SU-DHL-6 (cell line): ENCODE data around the gene UBE2E2.

Source experiments
- H2AFZ ChIP-seq: fragments of 200-600 bp; sonication (generic); 2 replicates; pipeline ENCODE4 v1.6.1; 2014; ENCODE audit warnings: low read depth, mild to moderate bottlenecking, moderate library complexity, mixed read lengths, antibody characterized with exemption, low read length; ENCODE audit not compliant: severe bottlenecking
- H3F3A ChIP-seq: fragments of 200-600 bp; shearing (Covaris generic); 2 replicates; pipeline ENCODE4 v1.6.0; 2016; ENCODE audit warnings: antibody characterized with exemption, mild to moderate bottlenecking; ENCODE audit not compliant: insufficient read depth
- H3K27ac ChIP-seq: fragments of 200-600 bp; sonication (generic); 2 replicates; pipeline ENCODE4 v1.5.1; 2016; ENCODE audit warnings: low read depth, mild to moderate bottlenecking, low read length, moderate library complexity, mixed read lengths
- H3K27me3 ChIP-seq: fragments of 200-600 bp; sonication (generic), shearing (Covaris generic); 2 replicates; pipeline ENCODE4 v1.6.0; 2014; ENCODE audit warnings: mild to moderate bottlenecking, low read length
- H3K36me3 ChIP-seq: fragments of 200-600 bp; sonication (generic); 2 replicates; pipeline ENCODE4 v1.6.1; 2014; ENCODE audit warnings: mild to moderate bottlenecking, low read length, mixed read lengths
- H3K4me2 ChIP-seq: fragments of 300-600, 200-600 bp; shearing (Covaris generic), sonication (generic); 2 replicates; pipeline ENCODE4 v1.6.0; 2014; ENCODE audit warnings: low read length, low read depth, mild to moderate bottlenecking; ENCODE audit not compliant: poor library complexity, severe bottlenecking
- H3K4me3 ChIP-seq: fragments of 200-600 bp; sonication (generic); 2 replicates; pipeline ENCODE4 v1.5.1; 2014; ENCODE audit warnings: antibody characterized with exemption, low read length, mild to moderate bottlenecking, mixed read lengths; ENCODE audit not compliant: insufficient read depth, poor library complexity, severe bottlenecking
- H3K79me2 ChIP-seq: fragments of 200-600 bp; sonication (generic); 2 replicates; pipeline ENCODE4 v1.6.1; 2014; ENCODE audit warnings: mild to moderate bottlenecking, low read length, moderate library complexity; ENCODE audit not compliant: insufficient read depth
- H3K9ac ChIP-seq: fragments of 200-600 bp; sonication (generic); 2 replicates; pipeline ENCODE4 v1.7.0; 2014; ENCODE audit warnings: mild to moderate bottlenecking, low read length
- H3K9me2 ChIP-seq: fragments of 200-600 bp; sonication (generic); replicated peaks from 2 replicates; pipeline ENCODE4 v1.6.1; 2014; ENCODE audit warnings: low read length; ENCODE audit not compliant: insufficient read depth
- H3K9me3 ChIP-seq: fragments of 200-600 bp; sonication (generic); 2 replicates; pipeline ENCODE4 v1.6.1; 2014; ENCODE audit warnings: low read length, mixed read lengths; ENCODE audit not compliant: insufficient read depth
- H4K20me1 ChIP-seq: fragments of 200-600 bp; sonication (generic); 2 replicates; pipeline ENCODE4 v1.6.1; 2014; ENCODE audit warnings: low read depth, mild to moderate bottlenecking, antibody characterized with exemption, low read length, moderate library complexity, mixed read lengths
- CTCF ChIP-seq: fragments of 200-600 bp; sonication (generic); IDR thresholded peaks from one replicate; pipeline ENCODE4 v1.5.1; 2017; ENCODE audit warnings: antibody characterized with exemption, mild to moderate bottlenecking, low read length, moderate library complexity; ENCODE audit not compliant: insufficient read depth, poor library complexity, severe bottlenecking
- EZH2phosphoT487 ChIP-seq: fragments of 200-600 bp; sonication (generic), shearing (Covaris generic); conservative IDR thresholded peaks from 2 replicates; pipeline ENCODE4 v1.6.1; 2018; ENCODE audit warnings: mild to moderate bottlenecking, antibody characterized with exemption, low read length, moderate library complexity, mixed read lengths

Gene UBE2E2

DNA sequence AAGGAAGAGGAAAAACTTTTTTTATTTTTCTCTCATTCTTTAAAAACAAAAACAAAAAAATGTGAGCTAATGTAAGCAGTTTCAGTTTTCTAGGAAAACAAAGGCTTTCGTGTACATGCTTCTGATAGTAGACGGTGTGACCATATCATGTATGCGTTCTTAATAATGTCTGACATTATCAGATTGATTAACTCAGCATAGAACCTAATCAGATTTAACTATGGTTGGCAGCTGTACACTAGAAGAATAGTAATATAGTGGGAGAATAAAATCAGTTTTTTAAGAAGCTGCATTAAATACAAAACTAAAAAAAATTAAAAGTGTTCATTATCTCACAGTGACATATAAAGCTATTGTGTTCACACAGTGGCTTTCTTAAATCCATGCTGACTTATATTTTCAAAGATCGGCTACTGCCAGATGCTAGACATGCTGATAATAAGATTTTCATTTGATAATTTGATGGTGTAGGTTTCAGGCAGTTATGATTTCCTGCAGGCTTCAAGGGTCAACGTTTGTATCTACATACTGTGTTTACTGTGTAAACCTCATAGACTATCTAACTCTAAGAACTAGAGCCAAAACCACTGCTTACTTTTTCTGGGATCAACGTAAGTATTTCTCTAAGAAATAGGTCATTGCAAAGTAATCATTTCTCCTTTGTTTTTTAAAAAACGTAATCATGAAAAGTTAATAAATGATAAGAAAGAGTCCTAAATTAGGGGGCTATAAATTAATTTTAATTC lies 74.0 kb downstream of the UBE2E2 start:
- no peaks in the 10 kb centered on the region for H3K36me3 ChIP-seq
- H3K9me3 ChIP-seq: no peaks in the 10 kb centered on the region
- H3K9me2 ChIP-seq: no peaks in the 10 kb centered on the region
- H2AFZ ChIP-seq: no peak overlapping the region
- H4K20me1 ChIP-seq: 0 out of 2 replicates have a peak, but pooled peaks cover 5% of the 10 kb centered on the region
- TF ChIP-seq CTCF: no peak
- TF ChIP-seq EZH2phosphoT487: no peak
- no peak overlapping the region for H3K4me3 ChIP-seq
- H3K27me3 ChIP-seq: no peaks in the 10 kb centered on the region
- H3K79me2 ChIP-seq: no peaks in the 10 kb centered on the region
- H3K9ac ChIP-seq: no peak overlapping the region
- no peak overlapping the region for H3K27ac ChIP-seq
- H3F3A ChIP-seq: no peaks in the 10 kb centered on the region; the same call in 1 of the 2 replicates
- H3K4me2 ChIP-seq: no peak overlapping the region

GRCh38 chr3:23277688-23278087 lies 74.6 kb downstream of the UBE2E2 start:
- H3K4me3 ChIP-seq: no peak overlapping the region
- TF ChIP-seq CTCF: no peak
- TF ChIP-seq EZH2phosphoT487: no peak
- no peak overlapping the region for H3K4me2 ChIP-seq
- no peaks in the 10 kb centered on the region for H3K79me2 ChIP-seq
- no peaks in the 10 kb centered on the region; the same call in 1 of the 2 replicates for H3F3A ChIP-seq
- no peaks in the 10 kb centered on the region for H3K9me2 ChIP-seq
- H3K27me3 ChIP-seq: no peaks in the 10 kb centered on the region
- no peaks in the 10 kb centered on the region for H3K9me3 ChIP-seq
- H3K9ac ChIP-seq: no peak overlapping the region
- H3K36me3 ChIP-seq: no peaks in the 10 kb centered on the region
- H2AFZ ChIP-seq: no peak overlapping the region
- 0 out of 2 replicates have a peak, but pooled peaks cover 5% of the 10 kb centered on the region for H4K20me1 ChIP-seq
- H3K27ac ChIP-seq: no peak overlapping the region

- Histone ChIP-seq H3K27ac (no peak overlapping the region), H3F3A (no peaks in the 10 kb centered on the region; the same call in 1 of the 2 replicates), H3K36me3 (no peaks in the 10 kb centered on the region), H2AFZ (no peak overlapping the region), H3K79me2 (no peaks in the 10 kb centered on the region; the same call in 1 of the 2 replicates), H3K9me2 (no peaks in the 10 kb centered on the region), H3K4me3 (no peak overlapping the region), H4K20me1 (0 out of 2 replicates have a peak, but pooled peaks cover 5% of the 10 kb centered on the region), H3K9ac (no peak overlapping the region), H3K9me3 (no peaks in the 10 kb centered on the region), H3K4me2 (no peak overlapping the region), H3K27me3 (no peaks in the 10 kb centered on the region)
- TF ChIP-seq EZH2phosphoT487: no peak
- TF ChIP-seq CTCF: no peak
Measured at GRCh38 chr3:23283625-23284024, 80.5 kb downstream of the UBE2E2 start.
